ENCODE results near the gene CPEB4.

The CPEB4 gene

GRCh38 chr5:173858021-173858669, 30.0 kb upstream of the CPEB4 start:
- DNase-seq (ENCODE audit: low read depth in 1 of 2, low spot score in 1 of 2), result no peak
- no peak overlapping the region for H3K27ac ChIP-seq (replicated peaks)
- no peak overlapping the region for H3K4me3 ChIP-seq (replicated peaks; ENCODE audit: insufficient read depth, low read length)
- TF ChIP-seq REST (IDR thresholded peaks at IDR 0.05; ENCODE audit: insufficient replicate concordance, low read depth) (no peak), GABPA (IDR thresholded peaks at IDR 0.05; ENCODE audit: low read depth) (no peak)
- H3K27me3 ChIP-seq (ENCODE audit: insufficient read depth, poor library complexity, severe bottlenecking), result no peaks in the 10 kb centered on the region

GRCh38 chr5:173858670-173859407, 29.3 kb upstream of the CPEB4 start:
- no peak for DNase-seq (ENCODE audit: low read depth in 1 of 2, low spot score in 1 of 2)
- TF ChIP-seq GABPA (IDR thresholded peaks at IDR 0.05; ENCODE audit: low read depth) (no peak), POLR2AphosphoS5 (IDR thresholded peaks at IDR 0.05; ENCODE audit: low read depth) (no peak), REST (IDR thresholded peaks at IDR 0.05; ENCODE audit: insufficient replicate concordance, low read depth) (no peak), CTCF (IDR thresholded peaks at IDR 0.05; ENCODE audit: insufficient read depth, low read length) (no peak), SPI1 (IDR thresholded peaks at IDR 0.05; ENCODE audit: borderline replicate concordance, low read depth) (no peak)
- H3K27me3 ChIP-seq (ENCODE audit: insufficient read depth, poor library complexity, severe bottlenecking), result no peaks in the 10 kb centered on the region
- no peak overlapping the region for H3K4me3 ChIP-seq (replicated peaks; ENCODE audit: insufficient read depth, low read length)
- peak overlapping the region; percentile 17; the same call in 1 of the 2 replicates for H3K27ac ChIP-seq (replicated peaks)

- Histone ChIP-seq H3K4me3 (replicated peaks; ENCODE audit: insufficient read depth, low read length) (no peak overlapping the region), H3K27ac (replicated peaks) (peak overlapping the region; percentile 17; the same call in 1 of the 2 replicates), H3K27me3 (ENCODE audit: insufficient read depth, poor library complexity, severe bottlenecking) (no peaks in the 10 kb centered on the region)
- DNase-seq (ENCODE audit: low read depth in 1 of 2, low spot score in 1 of 2), result peak in 1 of 2 experiments; percentile 34
- no peak for TF ChIP-seq REST (IDR thresholded peaks at IDR 0.05; ENCODE audit: insufficient replicate concordance, low read depth)
- TF ChIP-seq POLR2AphosphoS5 (IDR thresholded peaks at IDR 0.05; ENCODE audit: low read depth), result no peak
- no peak for TF ChIP-seq GABPA (IDR thresholded peaks at IDR 0.05; ENCODE audit: low read depth)
- no peak for TF ChIP-seq CTCF (IDR thresholded peaks at IDR 0.05; ENCODE audit: insufficient read depth, low read length)
- TF ChIP-seq SPI1 (IDR thresholded peaks at IDR 0.05; ENCODE audit: borderline replicate concordance, low read depth), result no peak
Measured at GRCh38 chr5:173859408-173860159, 28.6 kb upstream of the CPEB4 start.

Measured in HL-60 (cell line).